ENCODE results near the gene CTNNA3.

DNA sequence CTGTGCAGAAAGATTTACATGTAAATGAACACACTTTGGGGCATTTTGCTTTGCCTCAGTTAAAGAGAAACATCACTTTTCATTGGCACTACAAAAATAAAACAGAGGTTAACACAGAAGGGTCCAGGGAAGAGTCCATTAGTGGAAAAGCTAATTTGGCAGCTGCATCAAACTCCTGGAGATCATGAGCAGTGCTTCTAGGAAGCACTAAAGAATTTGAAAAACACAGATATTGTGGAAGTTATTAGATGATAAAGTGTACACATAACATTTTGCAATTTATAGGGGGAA is 608.9 kb downstream of the CTNNA3 start:
- no peak for TF ChIP-seq POLR2A (IDR thresholded peaks at IDR 0.05; ENCODE audit: low read depth, low read length)
- TF ChIP-seq, protein P1, sequence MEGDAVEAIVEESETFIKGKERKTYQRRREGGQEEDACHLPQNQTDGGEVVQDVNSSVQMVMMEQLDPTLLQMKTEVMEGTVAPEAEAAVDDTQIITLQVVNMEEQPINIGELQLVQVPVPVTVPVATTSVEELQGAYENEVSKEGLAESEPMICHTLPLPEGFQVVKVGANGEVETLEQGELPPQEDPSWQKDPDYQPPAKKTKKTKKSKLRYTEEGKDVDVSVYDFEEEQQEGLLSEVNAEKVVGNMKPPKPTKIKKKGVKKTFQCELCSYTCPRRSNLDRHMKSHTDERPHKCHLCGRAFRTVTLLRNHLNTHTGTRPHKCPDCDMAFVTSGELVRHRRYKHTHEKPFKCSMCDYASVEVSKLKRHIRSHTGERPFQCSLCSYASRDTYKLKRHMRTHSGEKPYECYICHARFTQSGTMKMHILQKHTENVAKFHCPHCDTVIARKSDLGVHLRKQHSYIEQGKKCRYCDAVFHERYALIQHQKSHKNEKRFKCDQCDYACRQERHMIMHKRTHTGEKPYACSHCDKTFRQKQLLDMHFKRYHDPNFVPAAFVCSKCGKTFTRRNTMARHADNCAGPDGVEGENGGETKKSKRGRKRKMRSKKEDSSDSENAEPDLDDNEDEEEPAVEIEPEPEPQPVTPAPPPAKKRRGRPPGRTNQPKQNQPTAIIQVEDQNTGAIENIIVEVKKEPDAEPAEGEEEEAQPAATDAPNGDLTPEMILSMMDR (conservative IDR thresholded peaks at IDR 0.05; ENCODE audit: low read depth, low read length) = no peak
